Caco-2 (cell line): ENCODE data around the gene CORIN. TPM values are rescaled to one million over a fixed set of nuclear protein-coding genes. Genes with fewer than 3 reads are reported as not detected.

ENCODE experiments used
- BruUV-seq: library from RNA; stranded (reverse); fragments of 400-500 nt; replicated peaks from 2 replicates; lab custom pipeline; 2021; lab: Mats Ljungman, UMichigan
- CTCF ChIA-PET: fragments of 300-600 bp; sonication (Branson Sonifier 250); formaldehyde crosslinking; loops from one replicate; lab custom pipeline; 2022; ENCODE audit warnings: antibody characterized with exemption; lab: Charles Lee
- POLR2A ChIA-PET: fragments of 300-600 bp; sonication (Branson Sonifier 250); formaldehyde crosslinking; loops from one replicate; lab custom pipeline; 2022; ENCODE audit warnings: antibody characterized with exemption; lab: Charles Lee
- DNase-seq, 2 experiments: peaks; one replicate each; pipeline versions ENCODE4 v3.0.0 to v3.0.0-alpha.2; 2020 to 2022
- H3K27me3 ChIP-seq: replicated peaks from 2 replicates; pipeline ENCODE4 v1.6.0; 2011; ENCODE audit warnings: low read length; ENCODE audit not compliant: control insufficient read depth, insufficient read depth
- H3K36me3 ChIP-seq: 2 replicates; pipeline ENCODE4 v1.5.1; 2011; ENCODE audit warnings: low read length; ENCODE audit not compliant: control insufficient read depth, insufficient read depth
- H3K4me1 ChIP-seq: fragments of 250-450 bp; sonication (Bioruptor Pico); 2 replicates; pipeline ENCODE4 v1.5.1; 2020; ENCODE audit warnings: mild to moderate bottlenecking
- H3K4me3 ChIP-seq: 2 replicates; pipeline ENCODE4 v1.5.1; 2011; ENCODE audit warnings: low read depth, mild to moderate bottlenecking, control low read depth, low read length
- H3K9me3 ChIP-seq: fragments of 250-450 bp; sonication (Bioruptor Pico); 2 replicates; pipeline ENCODE4 v1.5.1; 2020; ENCODE audit warnings: mild to moderate bottlenecking, moderate library complexity
- H3K27ac Mint-ChIP-seq: one replicate; pipeline ENCODE4 v1.8.0; 2022; ENCODE audit warnings: mixed read lengths; ENCODE audit not compliant: unreplicated experiment
- H3K27me3 Mint-ChIP-seq: one replicate; pipeline ENCODE4 v1.8.0; 2022; ENCODE audit warnings: mixed read lengths; ENCODE audit not compliant: insufficient read depth, unreplicated experiment
- H3K36me3 Mint-ChIP-seq: one replicate; pipeline ENCODE4 v1.8.0; 2022; ENCODE audit warnings: mild to moderate bottlenecking, mixed read lengths; ENCODE audit not compliant: insufficient read depth, unreplicated experiment
- H3K4me1 Mint-ChIP-seq: one replicate; pipeline ENCODE4 v1.8.0; 2022; ENCODE audit warnings: low read depth, mixed read lengths; ENCODE audit not compliant: unreplicated experiment
- H3K4me3 Mint-ChIP-seq: one replicate; pipeline ENCODE4 v1.8.0; 2022; ENCODE audit warnings: mild to moderate bottlenecking, moderate library complexity, mixed read lengths; ENCODE audit not compliant: unreplicated experiment
- H3K9me3 Mint-ChIP-seq: one replicate; pipeline ENCODE4 v1.8.0; 2022; ENCODE audit warnings: mixed read lengths; ENCODE audit not compliant: unreplicated experiment
- CTCF ChIP-seq, 2 experiments: fragments of 200-600 bp in 1 of 2; IDR thresholded peaks; 1 replicate in 1 of 2; 2 replicates in 1 of 2; pipeline versions ENCODE4 v1.5.1 to v1.8.0; 2011 to 2022; ENCODE audit warnings: antibody characterized with exemption in 1 of 2, control low read depth in 1 of 2, inconsistent platforms in 1 of 2, low read depth in 1 of 2, low read length in 1 of 2, mild to moderate bottlenecking in 1 of 2, moderate library complexity in 1 of 2; ENCODE audit not compliant: insufficient read depth in 1 of 2, severe bottlenecking in 1 of 2, unreplicated experiment in 1 of 2
- intact Hi-C: fragments of 100-400 bp; cut with micrococcal nuclease; formaldehyde crosslinking; loops from one replicate; pipeline ENCODE4 v1.10.0; 2022; ENCODE audit not compliant: unreplicated experiment
- total RNA-seq: library from RNA; stranded (reverse); gene quantifications from 2 replicates; pipeline ENCODE4 v1.2.3, GENCODE V29; 2022

The CORIN gene
- total RNA-seq, 1 experiment from 2014 or later, result 0.27 TPM

GRCh38 chr4:47590325-47590724, 247.5 kb downstream of the CORIN start:
- Histone ChIP-seq H3K36me3 (no peaks in the 10 kb centered on the region), H3K27me3 (no peaks in the 10 kb centered on the region), H3K9me3 (no peaks in the 10 kb centered on the region), H3K4me1 (no peaks in the 10 kb centered on the region), H3K4me3 (no peak overlapping the region)
- Mint-ChIP-seq H3K9me3 (peaks cover 9% of the 10 kb centered on the region), H3K36me3 (peaks cover 24% of the 10 kb centered on the region), H3K27me3 (no peaks in the 10 kb centered on the region), H3K4me3 (no peak overlapping the region), H3K27ac (no peak overlapping the region), H3K4me1 (no peaks in the 10 kb centered on the region)
- ChIA-PET POLR2A (no interaction called here), CTCF (no interaction called here)
- DNase-seq, result no peak
- intact Hi-C loops, result no loop called here
- no TSS peak for BruUV-seq
- TF ChIP-seq CTCF (IDR thresholded peaks at IDR 0.05; ENCODE audit: insufficient read depth in 1 of 2, low read depth in 1 of 2, low read length in 1 of 2, severe bottlenecking in 1 of 2, unreplicated experiment in 1 of 2), result no peak

GRCh38 chr4:47579235-47579634, 258.6 kb downstream of the CORIN start:
- H3K27ac Mint-ChIP-seq, result no peak overlapping the region
- no peaks in the 10 kb centered on the region for H3K27me3 Mint-ChIP-seq
- POLR2A ChIA-PET, result no interaction called here
- Histone ChIP-seq H3K36me3 (no peaks in the 10 kb centered on the region), H3K9me3 (no peaks in the 10 kb centered on the region; the same call in 1 of the 2 replicates), H3K4me3 (no peak overlapping the region), H3K27me3 (no peaks in the 10 kb centered on the region), H3K4me1 (0 out of 2 replicates have a peak, but pooled peaks cover 3% of the 10 kb centered on the region)
- DNase-seq, result no peak
- H3K36me3 Mint-ChIP-seq, result peaks cover 24% of the 10 kb centered on the region
- no TSS peak for BruUV-seq
- no peak overlapping the region for H3K4me3 Mint-ChIP-seq
- intact Hi-C loops, result no loop called here
- TF ChIP-seq CTCF (IDR thresholded peaks at IDR 0.05; ENCODE audit: insufficient read depth in 1 of 2, low read depth in 1 of 2, low read length in 1 of 2, severe bottlenecking in 1 of 2, unreplicated experiment in 1 of 2), result no peak
- H3K4me1 Mint-ChIP-seq, result peaks cover 7% of the 10 kb centered on the region
- CTCF ChIA-PET, result no interaction called here
- H3K9me3 Mint-ChIP-seq, result no peaks in the 10 kb centered on the region

GRCh38 chr4:47577779-47578553, 259.9 kb downstream of the CORIN start:
- H3K4me3 Mint-ChIP-seq, result no peak overlapping the region
- no peak overlapping the region for H3K27ac Mint-ChIP-seq
- peaks cover 26% of the 10 kb centered on the region for H3K36me3 Mint-ChIP-seq
- CTCF ChIA-PET, result no interaction called here
- peaks cover 7% of the 10 kb centered on the region for H3K4me1 Mint-ChIP-seq
- H3K27me3 Mint-ChIP-seq, result no peaks in the 10 kb centered on the region
- intact Hi-C loops, result no loop called here
- no TSS peak for BruUV-seq
- no peak for DNase-seq
- POLR2A ChIA-PET, result no interaction called here
- no peaks in the 10 kb centered on the region for H3K27me3 ChIP-seq
- TF ChIP-seq CTCF (IDR thresholded peaks at IDR 0.05; ENCODE audit: insufficient read depth in 1 of 2, low read depth in 1 of 2, low read length in 1 of 2, severe bottlenecking in 1 of 2, unreplicated experiment in 1 of 2), result no peak
- no peak overlapping the region for H3K4me3 ChIP-seq
- no peaks in the 10 kb centered on the region for H3K9me3 Mint-ChIP-seq
- H3K4me1 ChIP-seq, result 0 out of 2 replicates have a peak, but pooled peaks cover 3% of the 10 kb centered on the region
- H3K9me3 ChIP-seq, result no peaks in the 10 kb centered on the region; the same call in 1 of the 2 replicates
- no peaks in the 10 kb centered on the region for H3K36me3 ChIP-seq
